ENCODE results near the gene SUPT6H. TPM values are rescaled to one million over a fixed set of nuclear protein-coding genes. Genes with fewer than 3 reads are reported as not detected.

SUPT6H gene
- total and polyA plus RNA-seq, 2 of the 4 experiments (the other 2 are of a cell fraction), result 41.4 to 44.8 TPM

- intact Hi-C loops (cut with micrococcal nuclease) (no loop called here), dilution Hi-C loops (cut with HindIII; ENCODE audit: low sequenced_read_pairs, unreplicated experiment) (no loop called here), in situ Hi-C loops (cut with MboI; ENCODE audit: low sequenced_read_pairs) (no loop called here)
- Histone ChIP-seq H3K79me1 (ENCODE audit: low read depth in 1 of 2, low read length in 2 of 2) (peaks cover 6 to 13% of the 10 kb centered on the region in 2 experiments; a peak in 3 of 4 replicates), H3K4me3 (ENCODE audit: insufficient read depth, low read depth, low read length) (no peak overlapping the region), H2BK120ac (ENCODE audit: low read depth, low read length) (no peak overlapping the region), H3K4me2 (ENCODE audit: low read depth, low read length) (no peak overlapping the region), H2AFZ (replicated peaks; ENCODE audit: low read length, poor library complexity) (no peak overlapping the region), H4K91ac (ENCODE audit: insufficient read depth, low read depth, low read length) (no peak overlapping the region), H2BK5ac (ENCODE audit: low read depth, low read length, poor library complexity, severe bottlenecking) (no peak overlapping the region), H4K8ac (ENCODE audit: low read depth in 2 of 2, low read length in 2 of 2) (no peak overlapping the region), H3K23ac (ENCODE audit: low read depth, low read length) (no peak overlapping the region), H3K27ac (ENCODE audit: insufficient read depth, low read length) (no peak overlapping the region), H3K27me3 (ENCODE audit: control insufficient read depth, insufficient read depth, low read length) (no peaks in the 10 kb centered on the region), H3K4me1 (ENCODE audit: control insufficient read depth, insufficient read depth, low read length) (peaks cover 6% of the 10 kb centered on the region), H3K4ac (ENCODE audit: low read depth, low read length) (no peak overlapping the region), H3K18ac (ENCODE audit: low read depth, low read length) (no peak overlapping the region), H2AK5ac (ENCODE audit: low read depth, low read length) (no peak overlapping the region), H2BK15ac (ENCODE audit: low read depth, low read length) (no peak overlapping the region), H4K5ac (ENCODE audit: low read depth, low read length) (no peak overlapping the region), H4K20me1 (ENCODE audit: insufficient read depth, low read length) (no peaks in the 10 kb centered on the region), H3K9me3 (ENCODE audit: control insufficient read depth, insufficient read depth, low read length) (no peaks in the 10 kb centered on the region), H3K56ac (ENCODE audit: extremely low read depth, insufficient read depth, low read length) (no peak overlapping the region), H3K9ac (ENCODE audit: low read depth, low read length) (no peak overlapping the region), H2AK9ac (replicated peaks; ENCODE audit: low read depth, low read length, poor library complexity) (no peak overlapping the region), H3K9me1 (ENCODE audit: insufficient read depth, low read length) (peaks cover 8% of the 10 kb centered on the region), H3K14ac (replicated peaks; ENCODE audit: low read depth, low read length) (no peak overlapping the region), H3K36me3 (ENCODE audit: control insufficient read depth, insufficient read depth, low read length) (peaks cover 35% of the 10 kb centered on the region), H2BK20ac (ENCODE audit: low read depth, low read length) (no peak overlapping the region)
- BruUV-seq (replicated peaks), result no TSS peak
- no peak for TF ChIP-seq CTCF (conservative IDR thresholded peaks at IDR 0.05; ENCODE audit: low read depth, low read length)
- no peak for TF ChIP-seq FOS (IDR thresholded peaks at IDR 0.05; ENCODE audit: low read depth, low read length)
- TF ChIP-seq, protein P1, sequence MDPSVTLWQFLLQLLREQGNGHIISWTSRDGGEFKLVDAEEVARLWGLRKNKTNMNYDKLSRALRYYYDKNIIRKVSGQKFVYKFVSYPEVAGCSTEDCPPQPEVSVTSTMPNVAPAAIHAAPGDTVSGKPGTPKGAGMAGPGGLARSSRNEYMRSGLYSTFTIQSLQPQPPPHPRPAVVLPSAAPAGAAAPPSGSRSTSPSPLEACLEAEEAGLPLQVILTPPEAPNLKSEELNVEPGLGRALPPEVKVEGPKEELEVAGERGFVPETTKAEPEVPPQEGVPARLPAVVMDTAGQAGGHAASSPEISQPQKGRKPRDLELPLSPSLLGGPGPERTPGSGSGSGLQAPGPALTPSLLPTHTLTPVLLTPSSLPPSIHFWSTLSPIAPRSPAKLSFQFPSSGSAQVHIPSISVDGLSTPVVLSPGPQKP (IDR thresholded peaks at IDR 0.05; ENCODE audit: borderline replicate concordance, low read depth, low read length), result no peak
- no peak for TF ChIP-seq CEBPB (IDR thresholded peaks at IDR 0.05; ENCODE audit: low read depth, low read length)
- TF ChIP-seq, protein P2, sequence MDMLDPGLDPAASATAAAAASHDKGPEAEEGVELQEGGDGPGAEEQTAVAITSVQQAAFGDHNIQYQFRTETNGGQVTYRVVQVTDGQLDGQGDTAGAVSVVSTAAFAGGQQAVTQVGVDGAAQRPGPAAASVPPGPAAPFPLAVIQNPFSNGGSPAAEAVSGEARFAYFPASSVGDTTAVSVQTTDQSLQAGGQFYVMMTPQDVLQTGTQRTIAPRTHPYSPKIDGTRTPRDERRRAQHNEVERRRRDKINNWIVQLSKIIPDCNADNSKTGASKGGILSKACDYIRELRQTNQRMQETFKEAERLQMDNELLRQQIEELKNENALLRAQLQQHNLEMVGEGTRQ (IDR thresholded peaks at IDR 0.05; ENCODE audit: low read depth, low read length), result no peak
- no peak for TF ChIP-seq RFX5 (IDR thresholded peaks at IDR 0.05; ENCODE audit: low read depth, low read length)
- no peak for TF ChIP-seq RCOR1 (IDR thresholded peaks at IDR 0.05; ENCODE audit: insufficient replicate concordance, low read length)
- no peak for TF ChIP-seq RAD21 (IDR thresholded peaks at IDR 0.05; ENCODE audit: low read length)
- TF ChIP-seq POLR2A (IDR thresholded peaks at IDR 0.05; ENCODE audit: low read depth, low read length), result no peak
- TF ChIP-seq BHLHE40 (IDR thresholded peaks at IDR 0.05; ENCODE audit: low read depth, low read length), result no peak
- TF ChIP-seq MXI1 (IDR thresholded peaks at IDR 0.05; ENCODE audit: borderline replicate concordance, low read depth, low read length), result no peak
- TF ChIP-seq NFE2L2 (IDR thresholded peaks at IDR 0.05; ENCODE audit: low read depth, low read length), result no peak
- DNase-seq, result no peak
- CTCF ChIA-PET, result no interaction called here
- no peak for ATAC-seq (ENCODE audit: low read depth)
- 100% methylated on average over 1 of the region's 2 CpGs; no CpG with 5 or more reads in 1 of the 2 experiments for WGBS, 2 experiments (ENCODE audit: extremely low coverage in 2 of 2, insufficient read length in 1 of 2)
- POLR2A ChIA-PET (ENCODE audit: unreplicated experiment), result no interaction called here
Measured at GRCh38 chr17:28707339-28707720, 45.3 kb downstream of the SUPT6H start.

All from IMR-90 (cell line).